GM12872 (cell line): ENCODE results near the gene ASAP2.
A peak's percentile ranks its signal among the peaks of the same experiment; 100 is the strongest.

Experiments
- CTCF ChIP-seq: IDR thresholded peaks from 3 replicates; pipeline ENCODE4 v1.5.1; 2011; ENCODE audit warnings: low read depth, mild to moderate bottlenecking, low read length, moderate library complexity; ENCODE audit not compliant: insufficient read depth

The ASAP2 gene

GRCh38 chr2:9332136-9332852, 125.7 kb downstream of the ASAP2 start:
- TF ChIP-seq CTCF: no peak

GRCh38 chr2:9332853-9333245, 126.2 kb downstream of the ASAP2 start:
- TF ChIP-seq CTCF: no peak

GRCh38 chr2:9333591-9334171, 127.1 kb downstream of the ASAP2 start:
- peak; percentile 52 for TF ChIP-seq CTCF

GRCh38 chr2:9334761-9335160, 128.1 kb downstream of the ASAP2 start:
- no peak for TF ChIP-seq CTCF

GRCh38 chr2:9335322-9335832, 128.8 kb downstream of the ASAP2 start:
- no peak for TF ChIP-seq CTCF

- no peak for TF ChIP-seq CTCF
Measured at GRCh38 chr2:9336241-9336575, 129.6 kb downstream of the ASAP2 start.

GRCh38 chr2:9336576-9337314, 130.1 kb downstream of the ASAP2 start:
- TF ChIP-seq CTCF: no peak
